SHP77 treated with DMSO at 0.1 percent for 48 hours (cell line): ENCODE data around the gene AP5Z1.

Experiments
- DNase-seq: peaks from one replicate; lab custom pipeline; 2025; lab: John Stamatoyannopoulos, UW

The AP5Z1 gene, protein sequence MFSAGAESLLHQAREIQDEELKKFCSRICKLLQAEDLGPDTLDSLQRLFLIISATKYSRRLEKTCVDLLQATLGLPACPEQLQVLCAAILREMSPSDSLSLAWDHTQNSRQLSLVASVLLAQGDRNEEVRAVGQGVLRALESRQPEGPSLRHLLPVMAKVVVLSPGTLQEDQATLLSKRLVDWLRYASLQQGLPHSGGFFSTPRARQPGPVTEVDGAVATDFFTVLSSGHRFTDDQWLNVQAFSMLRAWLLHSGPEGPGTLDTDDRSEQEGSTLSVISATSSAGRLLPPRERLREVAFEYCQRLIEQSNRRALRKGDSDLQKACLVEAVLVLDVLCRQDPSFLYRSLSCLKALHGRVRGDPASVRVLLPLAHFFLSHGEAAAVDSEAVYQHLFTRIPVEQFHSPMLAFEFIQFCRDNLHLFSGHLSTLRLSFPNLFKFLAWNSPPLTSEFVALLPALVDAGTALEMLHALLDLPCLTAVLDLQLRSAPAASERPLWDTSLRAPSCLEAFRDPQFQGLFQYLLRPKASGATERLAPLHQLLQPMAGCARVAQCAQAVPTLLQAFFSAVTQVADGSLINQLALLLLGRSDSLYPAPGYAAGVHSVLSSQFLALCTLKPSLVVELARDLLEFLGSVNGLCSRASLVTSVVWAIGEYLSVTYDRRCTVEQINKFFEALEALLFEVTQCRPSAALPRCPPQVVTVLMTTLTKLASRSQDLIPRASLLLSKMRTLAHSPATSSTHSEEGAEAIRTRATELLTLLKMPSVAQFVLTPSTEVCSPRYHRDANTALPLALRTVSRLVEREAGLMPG

DNA sequence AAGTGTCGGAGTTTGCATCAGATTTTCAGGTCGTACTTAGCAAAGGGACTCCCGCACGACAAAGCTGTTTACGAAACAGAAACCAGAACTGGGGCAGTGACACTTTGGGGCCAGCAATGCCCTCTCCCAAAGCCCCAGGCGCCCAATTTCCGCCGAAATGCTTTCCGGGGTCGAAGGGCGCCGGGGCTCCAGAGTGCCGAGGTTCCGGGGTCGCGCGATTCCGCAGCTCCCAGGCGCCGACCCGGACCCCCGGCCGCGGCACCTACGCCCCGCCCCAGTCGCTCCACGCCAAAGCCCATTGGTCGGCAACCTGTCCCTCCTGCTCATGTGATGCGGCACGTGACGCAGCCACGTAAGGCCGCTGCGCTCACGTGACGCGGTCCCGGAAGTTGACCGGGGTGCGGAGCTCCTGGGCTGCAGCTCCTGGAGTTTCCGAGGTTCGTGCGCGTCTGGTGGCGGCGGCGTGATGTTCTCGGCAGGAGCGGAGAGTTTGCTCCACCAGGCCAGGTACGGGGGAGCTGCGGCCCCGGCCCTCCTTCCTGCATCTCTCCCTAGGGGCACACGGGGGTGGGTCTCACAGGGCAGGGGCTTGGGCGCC is at the start of gene AP5Z1:
TSS of gene AP5Z1 (plus strand) at position 374 of the 598 bp plus-strand sequence. CDS start at position 467, 93 bp downstream.
- DNase-seq: peak; percentile 97

DNA sequence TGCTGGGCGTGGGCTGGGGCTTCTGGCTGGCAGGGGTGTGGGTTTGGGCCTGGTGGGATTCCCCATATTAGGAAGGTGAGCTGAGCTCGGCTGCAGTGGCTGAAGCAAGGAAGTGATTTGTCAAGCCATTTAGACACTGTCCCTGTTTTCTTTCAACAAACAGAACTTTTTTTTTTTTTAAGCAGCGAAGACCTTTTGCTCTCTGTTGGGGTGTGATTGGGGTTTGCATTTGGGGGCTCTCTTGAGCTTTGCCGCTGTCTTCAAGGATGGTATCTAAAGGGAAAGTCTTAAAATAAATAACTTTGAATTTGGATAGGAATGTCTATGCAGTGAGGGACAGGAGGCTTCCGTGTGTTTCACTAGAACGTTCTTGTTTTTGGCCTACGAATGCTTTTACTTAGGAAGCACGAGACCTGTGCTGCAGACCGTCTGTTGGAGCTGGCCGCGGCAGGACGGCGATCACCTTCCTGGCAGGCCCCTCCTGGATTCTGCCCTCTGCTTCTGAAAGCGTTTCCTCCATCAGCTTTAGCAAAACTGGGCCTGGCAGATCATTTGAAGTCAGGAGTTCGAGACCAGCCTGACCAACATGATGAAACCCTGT is 49.5 kb upstream of the AP5Z1 start:
- DNase-seq: no peak

DNA sequence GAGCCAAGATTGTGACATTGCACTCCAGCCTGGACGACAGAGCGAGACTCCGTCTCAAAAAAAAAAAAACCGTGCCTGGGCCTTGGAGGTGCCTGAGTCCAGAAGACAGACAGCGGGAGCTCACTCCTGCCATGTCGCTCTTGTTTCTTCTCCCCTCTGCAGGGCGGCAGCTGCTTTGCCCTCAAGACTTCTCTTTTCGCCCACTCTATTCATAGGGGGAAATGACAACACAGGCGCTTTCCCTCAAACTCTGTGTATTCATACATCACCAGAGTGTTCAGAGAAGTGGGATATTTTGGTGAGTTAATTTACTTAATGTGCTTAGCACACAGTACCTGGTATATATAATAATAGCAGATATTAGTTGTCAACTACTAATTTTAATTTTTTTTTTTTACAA is 48.9 kb upstream of the AP5Z1 start:
- no peak for DNase-seq

DNA sequence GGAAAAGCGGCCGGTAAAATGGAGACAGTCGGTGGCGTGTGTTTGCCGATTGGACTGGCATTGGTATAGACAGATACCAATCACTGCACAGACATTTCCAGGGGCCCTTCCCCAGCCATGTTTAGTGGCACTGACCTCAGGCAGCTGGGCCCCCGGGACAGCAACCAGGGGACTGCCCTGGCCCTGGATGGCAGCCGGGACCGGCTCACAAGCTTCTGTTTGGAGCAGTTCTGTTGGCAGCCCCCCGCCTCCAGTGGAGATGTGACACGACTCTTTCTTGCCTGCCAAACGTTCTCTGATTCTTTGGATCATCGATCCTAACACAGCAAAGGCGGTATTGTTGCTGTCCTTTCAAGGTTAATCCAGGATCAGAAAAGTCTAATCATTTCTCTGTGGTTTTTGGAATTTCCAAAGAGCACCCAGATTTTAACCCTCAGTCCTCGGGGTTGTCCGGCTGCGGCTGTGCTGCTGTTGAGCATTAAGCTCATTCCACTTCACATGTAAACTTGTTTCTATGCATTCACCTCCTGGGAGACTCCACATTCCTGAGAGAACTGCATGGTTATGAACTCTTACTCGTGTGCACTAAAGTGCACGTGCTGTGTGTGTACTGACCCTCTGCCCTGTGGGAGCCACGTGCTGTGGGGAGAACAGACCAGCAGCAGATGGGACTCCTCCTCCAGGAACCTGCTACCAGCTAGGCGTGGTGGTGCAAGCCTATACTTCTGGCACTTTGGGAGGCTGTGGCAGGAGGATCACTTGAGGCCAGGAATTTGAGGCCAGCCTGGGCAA is 47.3 kb upstream of the AP5Z1 start:
- DNase-seq: no peak

DNA sequence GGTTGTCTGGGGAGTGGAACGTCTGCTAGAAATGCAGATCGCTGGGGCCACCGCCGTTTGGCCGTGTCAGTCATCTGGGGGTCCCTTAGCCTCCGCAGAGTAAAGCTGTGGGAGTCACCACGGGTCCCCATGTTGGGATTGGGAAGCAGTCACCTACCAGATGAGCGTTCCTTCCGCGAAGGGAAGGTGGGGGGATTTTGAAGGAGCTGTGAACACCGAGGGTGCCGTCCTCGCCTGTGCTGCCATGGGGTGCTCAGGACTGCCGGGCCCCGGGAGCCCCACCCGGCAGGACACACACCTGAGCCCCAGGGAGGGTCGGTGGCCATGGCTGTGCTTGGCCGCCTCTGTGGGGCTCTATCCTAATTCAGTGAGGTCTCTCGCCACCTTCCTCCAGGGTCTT is 46.2 kb upstream of the AP5Z1 start:
- no peak for DNase-seq

DNA sequence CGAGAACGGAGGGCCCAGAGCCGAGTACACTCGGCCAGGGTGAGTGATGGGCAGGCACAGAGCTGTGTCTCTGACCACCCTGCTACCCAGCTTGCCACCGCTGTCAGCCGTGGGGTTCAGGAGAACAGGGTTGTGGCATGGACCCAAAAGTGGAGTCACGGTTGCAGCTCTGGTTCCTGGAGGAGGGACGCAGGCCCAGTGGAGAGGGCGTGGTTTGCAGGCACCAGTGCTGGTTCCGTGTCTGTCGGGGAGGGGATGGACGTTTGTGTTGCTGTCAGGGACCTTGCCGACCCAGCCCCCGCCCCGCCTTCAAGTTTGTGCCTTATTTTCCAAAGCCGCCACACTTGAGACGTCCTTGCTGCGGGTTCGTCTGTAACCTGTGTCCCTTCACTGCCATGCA is 45.1 kb upstream of the AP5Z1 start:
- no peak for DNase-seq

DNA sequence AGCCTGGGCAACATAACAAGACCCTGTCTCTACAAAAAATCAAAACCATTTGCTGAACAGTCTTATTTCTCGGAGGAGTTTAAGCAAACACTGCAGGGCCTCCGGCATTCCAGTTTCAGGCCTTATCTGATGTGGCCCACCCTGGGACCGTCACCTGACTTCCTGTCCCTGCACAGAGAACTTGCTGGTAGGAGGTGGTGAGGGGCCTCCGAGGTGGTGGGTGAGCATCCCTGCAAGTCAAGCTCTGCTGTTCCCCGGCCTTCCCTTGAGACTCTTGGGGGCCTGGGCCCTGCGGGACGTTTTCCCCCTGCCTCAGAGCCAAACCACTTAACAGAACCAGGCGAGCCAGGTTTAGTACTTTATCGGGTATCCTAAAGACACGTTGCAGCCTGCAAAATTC is 44.5 kb upstream of the AP5Z1 start:
- no peak for DNase-seq

DNA sequence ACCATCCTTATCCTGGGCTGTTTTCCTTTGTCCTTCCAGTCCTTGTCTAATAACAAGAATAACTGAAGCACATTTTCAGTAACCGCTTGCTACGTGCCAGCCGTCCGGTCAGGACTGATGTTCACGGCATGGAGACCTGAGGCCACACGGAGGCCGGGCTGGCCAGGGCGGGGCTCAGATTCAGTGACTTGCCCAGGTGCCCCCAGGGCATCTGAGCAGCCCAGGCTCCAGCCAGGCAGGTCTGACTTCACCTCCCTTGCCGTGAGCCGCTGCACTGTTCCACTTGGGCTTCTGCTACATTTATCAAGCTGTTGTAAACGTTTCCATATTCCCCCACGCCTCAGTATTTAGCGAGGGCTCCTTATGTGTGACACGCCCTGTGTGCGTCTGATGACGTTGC is 43.6 kb upstream of the AP5Z1 start:
- DNase-seq: no peak

DNA sequence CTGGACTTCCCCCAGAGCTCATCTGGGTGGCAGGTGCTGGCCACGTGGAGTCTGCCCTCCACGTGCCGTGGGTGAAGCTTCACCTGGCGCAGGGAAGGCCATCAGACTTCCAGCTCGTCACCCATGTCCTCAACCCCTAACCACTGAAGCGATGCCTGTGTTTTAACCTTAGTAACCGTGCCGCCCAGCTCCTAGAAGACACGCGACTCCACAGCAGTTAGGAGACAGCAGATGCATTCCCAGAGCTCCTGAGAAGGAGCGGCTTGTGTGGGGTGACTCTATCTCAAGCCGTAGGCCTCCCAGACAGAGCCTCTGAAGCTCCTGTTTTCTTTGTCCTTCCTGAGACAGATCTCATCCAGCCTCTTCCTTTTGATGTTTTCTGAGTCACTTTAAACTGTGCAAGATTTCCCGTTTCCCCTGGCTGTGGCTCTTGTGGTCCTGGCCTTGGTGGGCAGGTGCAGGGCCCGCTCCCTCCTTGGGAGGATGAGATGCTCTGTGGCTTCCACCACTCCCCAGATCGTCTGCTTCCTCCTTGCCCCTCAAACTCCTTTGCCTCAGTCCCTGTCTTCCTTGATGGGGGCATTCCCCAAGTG is 41.4 kb upstream of the AP5Z1 start:
- DNase-seq: no peak

DNA sequence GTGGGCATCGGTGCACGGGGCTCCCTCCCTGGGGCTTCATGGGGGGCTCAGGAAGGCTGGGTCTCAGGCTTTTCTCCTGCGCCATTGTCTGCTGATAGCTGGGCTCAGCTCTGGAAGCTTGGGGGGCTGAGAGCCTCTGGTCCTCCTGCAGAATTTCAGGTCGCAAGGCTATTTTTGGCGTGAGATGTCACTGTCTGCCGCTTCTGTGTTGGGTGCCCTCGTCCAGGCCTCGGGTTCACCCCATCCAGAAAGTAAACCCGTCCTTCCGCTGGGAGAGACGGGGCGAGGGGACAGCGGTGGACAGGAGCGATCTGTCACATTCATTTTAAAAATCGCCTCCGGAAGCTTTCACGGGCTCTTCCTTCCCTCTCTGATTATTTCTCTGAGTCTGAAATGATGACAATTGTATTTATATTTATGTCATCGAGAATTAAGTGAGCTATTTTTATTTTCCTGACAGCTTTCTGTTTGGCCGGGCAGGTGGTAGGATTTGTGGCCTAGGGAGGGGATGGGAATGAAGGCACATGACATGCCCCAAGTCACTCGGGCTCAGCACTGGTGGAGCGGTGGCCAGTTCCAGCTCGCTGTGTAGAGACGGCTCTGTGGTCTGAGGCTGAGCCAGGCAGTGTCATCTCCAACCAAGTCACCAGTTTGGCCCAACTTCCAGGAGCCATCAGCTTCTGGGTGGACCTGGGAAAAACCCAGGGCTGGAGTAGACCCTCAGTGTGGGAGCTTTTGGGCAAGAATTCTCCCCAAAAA is 40.7 kb upstream of the AP5Z1 start:
- DNase-seq: no peak

DNA sequence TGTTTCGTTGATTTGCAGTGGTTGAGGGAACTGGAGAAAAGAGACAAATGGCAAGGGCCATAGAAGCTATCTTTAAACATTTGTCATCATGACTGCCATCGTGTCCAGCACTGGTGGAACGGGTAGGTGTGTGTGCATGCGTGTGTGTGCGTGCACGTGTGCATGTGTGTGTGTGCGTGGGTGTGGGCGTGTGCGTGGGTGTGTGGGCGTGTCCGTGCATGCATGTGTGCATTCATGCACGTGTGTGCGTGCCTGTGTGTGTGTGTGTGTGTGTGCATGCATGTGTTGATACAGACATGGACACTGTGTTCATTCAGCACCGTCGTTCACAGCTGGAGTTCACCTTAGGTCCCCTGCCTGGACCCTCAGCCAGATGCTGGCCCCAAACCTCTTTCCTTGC is 38.1 kb upstream of the AP5Z1 start:
- no peak for DNase-seq

DNA sequence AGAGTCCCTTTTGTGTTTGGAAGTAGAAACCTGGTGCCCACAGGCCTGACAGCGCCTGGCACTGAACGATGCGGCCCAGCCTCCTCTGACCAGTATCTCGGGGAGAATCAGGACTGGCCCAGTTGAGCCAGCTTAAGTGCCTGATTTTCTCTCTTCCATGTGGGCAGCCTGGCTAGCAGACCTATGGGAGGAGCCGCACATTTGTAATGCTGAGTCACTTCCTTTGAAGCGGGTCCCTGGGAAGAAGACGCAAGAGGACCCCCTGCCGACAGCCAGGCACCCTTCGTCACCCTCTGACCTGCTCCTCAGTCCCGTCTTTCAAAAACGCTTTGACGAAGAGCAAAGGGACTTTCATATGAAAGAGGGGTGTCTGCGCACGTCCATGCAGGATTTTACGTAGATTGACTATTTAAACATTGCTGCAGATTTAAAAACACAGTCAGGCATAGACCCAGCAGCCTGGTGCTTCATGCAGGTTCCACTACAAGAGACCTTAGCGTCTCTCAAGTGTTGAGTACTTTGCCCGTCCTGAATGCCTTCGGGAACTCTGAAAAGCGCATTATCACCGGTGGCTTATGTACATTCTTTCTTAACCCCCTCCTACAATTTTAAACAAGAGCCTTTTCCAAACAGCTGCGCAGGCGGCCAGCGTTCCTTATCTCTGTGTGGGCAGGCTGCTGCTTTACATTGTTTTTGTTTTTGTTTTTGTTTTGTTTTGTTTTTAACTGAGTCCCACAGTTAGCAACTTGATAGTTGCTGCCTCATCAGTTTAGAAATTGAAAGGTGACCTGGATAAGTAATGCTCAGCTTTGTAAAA is 36.5 kb upstream of the AP5Z1 start:
- DNase-seq: peak; percentile 87

DNA sequence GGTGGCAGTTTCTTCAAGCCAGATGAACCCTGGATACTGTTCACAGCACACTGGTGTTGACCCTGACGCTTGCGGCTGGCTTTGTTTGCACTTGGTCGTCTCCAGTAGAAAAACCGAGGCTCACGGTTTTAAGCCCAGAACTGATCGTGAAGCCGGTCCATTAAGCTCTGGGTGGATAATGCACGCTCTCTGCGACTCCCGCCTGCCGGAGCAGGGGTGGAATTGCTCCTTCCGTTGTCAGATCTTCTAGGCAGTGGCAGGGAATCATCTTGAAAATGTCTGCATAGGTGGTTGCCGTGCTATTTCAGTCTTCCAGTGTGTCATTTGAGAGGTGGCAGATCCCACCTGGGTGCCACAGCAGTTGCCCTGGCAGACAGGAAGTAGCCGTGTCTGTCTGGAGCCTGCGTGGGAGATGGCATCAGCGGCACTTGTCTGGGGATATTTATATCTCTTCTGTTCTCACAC is 35.9 kb upstream of the AP5Z1 start:
- DNase-seq: peak; percentile 89

DNA sequence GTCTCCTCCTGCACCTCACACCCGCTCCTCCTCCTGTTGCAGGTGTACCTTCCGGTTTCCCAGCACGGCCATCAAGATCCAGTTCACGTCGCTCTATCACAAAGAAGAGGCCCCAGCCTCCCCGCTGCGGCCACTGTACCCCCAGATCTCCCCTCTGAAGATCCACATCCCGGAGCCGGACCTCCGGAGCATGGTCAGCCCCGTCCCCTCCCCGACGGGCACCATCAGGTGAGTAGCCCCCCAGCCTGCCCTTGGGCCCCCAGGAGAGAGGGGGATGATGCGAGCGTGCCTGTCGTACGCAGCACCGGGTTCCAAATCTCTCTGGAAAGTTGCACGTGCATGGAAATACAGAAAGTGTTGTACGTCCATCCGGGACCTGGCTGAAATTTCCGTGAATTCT is 34.6 kb upstream of the AP5Z1 start:
- DNase-seq: no peak

DNA sequence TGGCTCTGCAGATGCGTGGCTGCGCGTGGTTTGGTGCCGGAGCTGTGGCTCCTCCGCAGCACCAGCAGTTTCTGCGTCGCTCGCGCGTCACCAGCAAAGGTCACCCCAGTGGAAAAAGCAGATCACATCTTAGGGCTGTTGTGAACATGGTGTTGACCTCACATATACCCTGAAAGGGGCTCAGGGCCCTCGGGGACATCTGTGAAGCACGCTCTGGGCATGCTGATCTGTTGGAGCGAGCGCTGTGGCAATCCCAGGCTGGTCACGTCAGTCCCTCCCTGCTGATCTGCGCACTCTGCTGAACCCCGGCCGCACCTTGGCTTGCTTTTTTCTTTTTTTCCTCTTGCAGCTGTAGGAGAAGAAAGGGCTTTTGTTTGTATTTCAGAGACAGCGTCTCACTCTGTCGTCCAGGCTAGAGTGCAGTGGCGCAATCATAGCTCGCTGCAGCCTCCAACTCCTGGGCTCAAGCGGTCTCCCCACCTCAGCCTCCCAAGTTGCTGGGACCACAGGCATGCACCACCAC is 33.3 kb upstream of the AP5Z1 start:
- DNase-seq: no peak

DNA sequence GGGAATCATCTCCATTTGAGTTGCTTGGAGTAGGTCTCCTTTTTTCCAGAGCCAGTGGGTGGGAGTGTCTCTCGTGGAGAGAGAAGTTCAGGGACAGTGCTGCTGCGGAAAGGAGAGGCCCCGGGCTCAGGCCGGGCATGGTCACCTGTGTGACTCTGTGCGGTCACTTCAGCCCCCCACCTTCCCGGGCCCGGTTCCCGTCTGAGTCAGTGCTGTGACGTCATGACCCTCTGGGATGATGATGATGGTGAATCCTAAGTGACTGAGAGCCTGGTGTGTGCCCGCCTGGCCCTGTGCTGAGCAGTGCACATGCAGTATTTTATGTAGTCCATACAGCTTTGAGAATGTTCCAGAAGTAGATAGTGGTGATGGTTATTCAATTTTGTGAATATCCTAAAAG is 32.6 kb upstream of the AP5Z1 start:
- DNase-seq: no peak

DNA sequence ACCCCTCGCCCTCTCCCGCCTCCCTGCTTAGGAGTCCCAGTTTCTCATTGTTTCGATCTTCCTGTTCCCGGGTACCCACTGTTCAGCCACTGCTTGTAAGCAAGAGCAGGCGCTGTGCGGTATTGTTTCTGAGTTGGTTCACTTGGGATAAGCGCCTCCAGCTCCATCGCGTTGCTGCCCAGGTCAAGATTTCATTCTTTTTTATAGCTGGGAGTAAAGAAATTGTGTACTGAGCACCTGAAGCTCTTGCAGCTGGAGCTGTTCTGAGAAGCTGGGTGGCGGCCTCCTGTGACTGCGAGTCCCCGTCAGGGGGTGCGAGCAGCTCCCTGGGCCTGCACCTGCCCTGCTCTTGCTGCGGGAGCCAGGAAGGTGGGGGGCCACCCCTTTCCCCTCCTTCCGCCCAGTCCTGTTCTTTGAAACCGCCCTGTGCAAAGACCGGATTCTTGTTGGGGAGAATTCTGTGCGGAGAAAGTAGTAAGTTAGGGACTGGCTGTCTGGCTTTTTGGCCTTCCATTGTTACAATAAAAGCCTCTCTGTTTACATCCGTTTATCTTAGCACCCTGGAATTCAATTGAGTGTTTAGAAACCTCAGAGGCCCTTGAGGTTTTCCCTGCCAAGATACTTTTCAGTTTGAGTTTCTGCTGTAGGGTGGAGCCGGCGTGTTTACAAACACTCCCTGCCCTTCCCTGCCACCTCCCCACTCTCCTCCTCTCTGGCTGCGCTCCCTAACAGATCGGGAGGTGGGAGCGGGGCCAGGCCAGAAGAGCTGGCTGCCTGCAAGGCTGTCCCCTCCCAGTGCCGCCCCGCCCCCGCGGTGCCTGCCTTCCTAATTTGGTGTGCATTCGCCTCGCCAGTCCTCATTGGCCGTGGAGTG is 30.8 kb upstream of the AP5Z1 start:
- peak; percentile 94 for DNase-seq

DNA sequence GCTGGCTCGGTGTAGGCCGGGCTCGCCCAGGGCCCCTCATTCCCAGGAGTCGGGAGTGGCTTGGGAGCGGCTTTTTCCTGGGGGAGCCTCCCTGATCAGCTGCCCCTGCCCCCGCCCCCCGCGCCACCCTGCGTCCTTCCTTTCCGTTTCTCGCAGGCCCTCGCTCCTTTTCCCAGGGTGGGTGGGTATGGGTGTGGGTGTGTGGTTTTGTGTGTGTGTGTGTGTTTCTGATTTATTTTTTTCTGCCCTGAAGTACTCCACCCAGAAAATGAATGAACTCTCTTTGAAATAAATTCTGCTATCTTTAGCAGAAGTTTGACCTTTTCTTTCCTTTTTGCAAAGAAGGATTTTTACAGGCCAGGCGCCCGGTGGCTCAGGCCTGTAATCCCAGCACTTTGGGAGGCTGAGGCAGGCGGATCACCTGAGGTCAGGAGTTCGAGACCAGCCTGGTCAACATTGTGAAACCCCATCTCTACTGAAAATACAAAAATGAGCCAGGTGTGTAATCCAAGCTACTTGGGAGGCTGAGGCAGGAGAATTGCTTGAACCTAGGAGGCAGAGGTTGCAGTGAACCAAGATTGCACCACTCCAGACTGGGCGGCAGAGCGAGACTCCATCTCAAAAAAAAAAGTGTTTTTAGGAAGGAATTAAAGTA is 30.0 kb upstream of the AP5Z1 start:
- DNase-seq: no peak
